BJ (cell line): Measurements from ENCODE around the gene DUSP28. TPM values are rescaled to one million over a fixed set of nuclear protein-coding genes. Genes with fewer than 3 reads are reported as not detected.

ENCODE experiments used
- CTCF ChIA-PET: fragments of 350-600 bp; formaldehyde crosslinking; extraction: SDS; loops from one replicate; lab custom pipeline; 2021; ENCODE audit warnings: antibody characterized with exemption, inconsistent platforms; lab: Yijun Ruan, JAX
- POLR2A ChIA-PET: fragments of 300-600 bp; sonication (Branson Sonifier 250); formaldehyde crosslinking; extraction: SDS; loops from one replicate; lab custom pipeline; 2021; ENCODE audit warnings: antibody characterized with exemption; lab: Charles Lee
- DNase-seq: peaks from one replicate; pipeline ENCODE4 v3.0.0-alpha.2; 2011; ENCODE audit warnings: low read depth
- H3K27me3 ChIP-seq: 2 replicates; pipeline ENCODE4 v1.6.0; 2011; ENCODE audit warnings: low read length; ENCODE audit not compliant: control insufficient read depth, insufficient read depth
- H3K36me3 ChIP-seq: 2 replicates; pipeline ENCODE4 v1.5.1; 2011; ENCODE audit warnings: low read length; ENCODE audit not compliant: control insufficient read depth, insufficient read depth
- H3K4me3 ChIP-seq: 2 replicates; pipeline ENCODE4 v1.5.1; 2011; ENCODE audit warnings: low read depth, mild to moderate bottlenecking, control low read depth, low read length
- CTCF ChIP-seq: IDR thresholded peaks from 2 replicates; pipeline ENCODE4 v1.5.1; 2011; ENCODE audit warnings: low read depth, mild to moderate bottlenecking, control low read depth, inconsistent platforms, low read length, moderate library complexity; ENCODE audit not compliant: insufficient read depth
- polyA plus RNA-seq: library from polyadenylated mRNA; depleted of rRNA; stranded (reverse); fragments of >200 nt; gene quantifications from 2 replicates; pipeline ENCODE4 v1.2.3, GENCODE V29; 2011

Gene DUSP28
- polyA plus RNA-seq, 1 experiment: 3.1 TPM

- Histone ChIP-seq H3K27me3 (no peaks in the 10 kb centered on the region), H3K36me3 (peaks cover 30% of the 10 kb centered on the region), H3K4me3 (no peak overlapping the region)
- TF ChIP-seq CTCF: no peak
- DNase-seq: no peak
- POLR2A ChIA-PET: no interaction called here
- CTCF ChIA-PET: interaction anchor here (1.1 kb wide), 1 partner anchor 11 kb away, joined by 3 read pairs; no protein-coding TSS in a partner anchor
These were observed 14.4 kb downstream of the DUSP28 start for GRCh38 chr2:240574386-240575100.

- no peaks in the 10 kb centered on the region for H3K27me3 ChIP-seq
- no peak for TF ChIP-seq CTCF
- no peak overlapping the region for H3K4me3 ChIP-seq
- no peak for DNase-seq
- peaks cover 30% of the 10 kb centered on the region for H3K36me3 ChIP-seq
- CTCF ChIA-PET: no interaction called here
- POLR2A ChIA-PET: no interaction called here
These were observed 15.2 kb downstream of the DUSP28 start for GRCh38 chr2:240575101-240575965.

- Histone ChIP-seq H3K4me3 (no peak overlapping the region), H3K27me3 (no peaks in the 10 kb centered on the region), H3K36me3 (peaks cover 30% of the 10 kb centered on the region)
- DNase-seq: no peak
- ChIA-PET CTCF (no interaction called here), POLR2A (no interaction called here)
- no peak for TF ChIP-seq CTCF
These were observed 15.9 kb downstream of the DUSP28 start for GRCh38 chr2:240576036-240576435.

- ChIA-PET POLR2A (no interaction called here), CTCF (no interaction called here)
- no peaks in the 10 kb centered on the region for H3K27me3 ChIP-seq
- no peak for DNase-seq
- H3K36me3 ChIP-seq: peaks cover 30% of the 10 kb centered on the region
- TF ChIP-seq CTCF: no peak
- H3K4me3 ChIP-seq: no peak overlapping the region
These were observed 16.5 kb downstream of the DUSP28 start for GRCh38 chr2:240576436-240577205.
